BJ (cell line): ENCODE data around the gene BAX. TPM values are rescaled to one million over a fixed set of nuclear protein-coding genes. Genes with fewer than 3 reads are reported as not detected.

Source experiments
- CTCF ChIA-PET: fragments of 350-600 bp; formaldehyde crosslinking; extraction: SDS; loops from one replicate; lab custom pipeline; 2021; ENCODE audit warnings: antibody characterized with exemption, inconsistent platforms; lab: Yijun Ruan, JAX
- POLR2A ChIA-PET: fragments of 300-600 bp; sonication (Branson Sonifier 250); formaldehyde crosslinking; extraction: SDS; loops from one replicate; lab custom pipeline; 2021; ENCODE audit warnings: antibody characterized with exemption; lab: Charles Lee
- DNase-seq: peaks from one replicate; pipeline ENCODE4 v3.0.0-alpha.2; 2011; ENCODE audit warnings: low read depth
- H3K27me3 ChIP-seq: 2 replicates; pipeline ENCODE4 v1.6.0; 2011; ENCODE audit warnings: low read length; ENCODE audit not compliant: control insufficient read depth, insufficient read depth
- H3K36me3 ChIP-seq: 2 replicates; pipeline ENCODE4 v1.5.1; 2011; ENCODE audit warnings: low read length; ENCODE audit not compliant: control insufficient read depth, insufficient read depth
- H3K4me3 ChIP-seq: 2 replicates; pipeline ENCODE4 v1.5.1; 2011; ENCODE audit warnings: low read depth, mild to moderate bottlenecking, control low read depth, low read length
- polyA plus RNA-seq: library from polyadenylated mRNA; depleted of rRNA; stranded (reverse); fragments of >200 nt; gene quantifications from 2 replicates; pipeline ENCODE4 v1.2.3, GENCODE V29; 2011; rRNA removed
- small RNA-seq: library from RNA; depleted of rRNA; stranded (forward); fragments of <200 nt; gene quantifications from one replicate; pipeline ENCODE3, GENCODE V24; 2012; ENCODE audit warnings: low replicate concordance, low read depth; ENCODE audit not compliant: insufficient read length
- TF ChIP-seq, protein P1 (sequence below): IDR thresholded peaks from 2 replicates; pipeline ENCODE4 v1.5.1; 2011; ENCODE audit warnings: low read depth, mild to moderate bottlenecking, control low read depth, inconsistent platforms, low read length, moderate library complexity; ENCODE audit not compliant: insufficient read depth

Gene BAX
- polyA plus RNA-seq, 1 experiment: 159 TPM

DNA sequence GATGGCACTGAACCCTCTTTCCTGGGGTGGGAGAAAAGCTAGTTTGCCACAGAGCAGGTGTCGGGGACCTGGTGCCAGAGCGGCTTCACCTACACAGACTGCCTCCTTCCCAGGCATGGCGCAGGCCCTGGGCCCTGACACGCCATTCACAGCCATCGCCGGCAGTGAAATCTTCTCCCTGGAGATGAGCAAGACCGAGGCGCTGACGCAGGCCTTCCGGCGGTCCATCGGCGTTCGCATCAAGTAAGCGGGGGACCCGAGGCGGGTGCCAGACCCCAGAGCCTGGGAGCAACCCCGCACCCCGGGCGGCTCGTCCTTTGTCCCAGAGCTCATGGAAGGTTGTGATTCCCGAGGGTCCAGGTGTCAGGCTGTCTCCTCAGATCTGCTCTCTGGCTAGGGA, 52.2 kb downstream of the BAX start:
- Histone ChIP-seq H3K4me3 (no peak overlapping the region), H3K27me3 (no peaks in the 10 kb centered on the region), H3K36me3 (peaks cover 30% of the 10 kb centered on the region)
- ChIA-PET POLR2A (no interaction called here), CTCF (interaction anchor here (3.7 to 3.8 kb wide), 2 partner anchors 9 to 11 kb away, joined by 14 to 15 read pairs; no protein-coding TSS in a partner anchor)
- DNase-seq: no peak
- TF ChIP-seq, protein P1, sequence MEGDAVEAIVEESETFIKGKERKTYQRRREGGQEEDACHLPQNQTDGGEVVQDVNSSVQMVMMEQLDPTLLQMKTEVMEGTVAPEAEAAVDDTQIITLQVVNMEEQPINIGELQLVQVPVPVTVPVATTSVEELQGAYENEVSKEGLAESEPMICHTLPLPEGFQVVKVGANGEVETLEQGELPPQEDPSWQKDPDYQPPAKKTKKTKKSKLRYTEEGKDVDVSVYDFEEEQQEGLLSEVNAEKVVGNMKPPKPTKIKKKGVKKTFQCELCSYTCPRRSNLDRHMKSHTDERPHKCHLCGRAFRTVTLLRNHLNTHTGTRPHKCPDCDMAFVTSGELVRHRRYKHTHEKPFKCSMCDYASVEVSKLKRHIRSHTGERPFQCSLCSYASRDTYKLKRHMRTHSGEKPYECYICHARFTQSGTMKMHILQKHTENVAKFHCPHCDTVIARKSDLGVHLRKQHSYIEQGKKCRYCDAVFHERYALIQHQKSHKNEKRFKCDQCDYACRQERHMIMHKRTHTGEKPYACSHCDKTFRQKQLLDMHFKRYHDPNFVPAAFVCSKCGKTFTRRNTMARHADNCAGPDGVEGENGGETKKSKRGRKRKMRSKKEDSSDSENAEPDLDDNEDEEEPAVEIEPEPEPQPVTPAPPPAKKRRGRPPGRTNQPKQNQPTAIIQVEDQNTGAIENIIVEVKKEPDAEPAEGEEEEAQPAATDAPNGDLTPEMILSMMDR: no peak

DNA sequence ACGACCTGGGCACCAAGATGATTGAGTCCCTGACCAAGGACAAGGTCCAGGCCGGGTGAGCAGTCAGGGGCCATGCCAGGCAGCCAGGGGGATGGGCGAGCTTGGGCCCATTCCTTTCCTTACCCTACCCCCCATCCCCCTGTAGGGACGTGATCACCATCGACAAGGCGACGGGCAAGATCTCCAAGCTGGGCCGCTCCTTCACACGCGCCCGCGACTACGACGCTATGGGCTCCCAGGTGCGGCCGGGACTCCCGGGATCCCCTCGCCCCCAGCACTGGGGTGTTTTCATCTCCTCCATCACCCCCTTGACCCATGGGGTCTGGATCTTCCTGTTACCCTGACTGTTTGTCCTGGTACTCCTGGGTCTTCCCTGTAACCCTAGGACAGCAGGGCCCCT, 55.2 kb downstream of the BAX start:
- DNase-seq: no peak
- H3K27me3 ChIP-seq: no peaks in the 10 kb centered on the region
- H3K4me3 ChIP-seq: no peak overlapping the region
- peaks cover 32% of the 10 kb centered on the region for H3K36me3 ChIP-seq
- ChIA-PET POLR2A (no interaction called here), CTCF (interaction anchor here (0.9 to 3.8 kb wide), 6 partner anchors 8 to 136 kb away, joined by 3 to 31 read pairs (median 12); partner anchors contain the start of genes GYS1 and RUVBL2)
- TF ChIP-seq, protein P1: no peak

DNA sequence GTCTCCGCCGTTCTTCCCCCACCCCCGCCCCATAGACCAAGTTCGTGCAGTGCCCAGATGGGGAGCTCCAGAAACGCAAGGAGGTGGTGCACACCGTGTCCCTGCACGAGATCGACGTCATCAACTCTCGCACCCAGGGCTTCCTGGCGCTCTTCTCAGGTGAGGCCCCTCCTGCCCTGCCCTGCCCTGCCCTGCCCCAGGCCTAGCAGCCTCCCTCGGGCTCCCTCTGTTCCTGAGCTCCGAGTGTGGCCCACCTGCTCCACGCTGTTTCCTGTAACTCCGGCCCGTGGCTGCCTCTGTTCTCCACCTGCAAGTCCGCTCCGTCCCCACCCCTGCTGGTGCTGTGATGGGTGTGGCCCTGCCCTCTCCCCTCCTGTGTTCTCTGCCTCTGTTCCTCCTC, 55.8 kb downstream of the BAX start:
- peaks cover 28% of the 10 kb centered on the region for H3K36me3 ChIP-seq
- CTCF ChIA-PET: interaction anchor here (1.5 to 3.6 kb wide), 2 partner anchors 10 to 13 kb away, joined by 7 to 31 read pairs; no protein-coding TSS in a partner anchor
- TF ChIP-seq, protein P1: no peak
- POLR2A ChIA-PET: no interaction called here
- H3K4me3 ChIP-seq: no peak overlapping the region
- no peaks in the 10 kb centered on the region for H3K27me3 ChIP-seq
- DNase-seq: no peak

GRCh38 chr19:49011194-49011593, 56.5 kb downstream of the BAX start:
- Histone ChIP-seq H3K4me3 (no peak overlapping the region), H3K36me3 (peaks cover 26% of the 10 kb centered on the region), H3K27me3 (no peaks in the 10 kb centered on the region)
- DNase-seq: no peak
- CTCF ChIA-PET: interaction anchor here (1.5 to 3.6 kb wide), 3 partner anchors 11 to 13 kb away, joined by 7 to 31 read pairs (median 24); no protein-coding TSS in a partner anchor
- POLR2A ChIA-PET: no interaction called here
- TF ChIP-seq, protein P1: no peak

Small RNAs within 50 kb of the gene (small RNA-seq; reads per million reads assigned to genes)
- gene AC026803.1: not detected
- not detected for gene MIR6798

Other genes with a start within 250 kb of the BAX start
- 0.86 and 1.5 TPM in 2 replicates for gene MAMSTR, start 235.2 kb upstream of the BAX start, polyA plus RNA-seq
- 0.76 and 1.1 TPM in 2 replicates for gene RASIP1, start 214.3 kb upstream of the BAX start, polyA plus RNA-seq
- not detected in 2 replicates for gene IZUMO1, start 208.0 kb upstream of the BAX start, polyA plus RNA-seq
- gene FUT1, start 202.2 kb upstream of the BAX start, polyA plus RNA-seq: 0.32 and 0.37 TPM in 2 replicates
- gene FGF21, start 199.4 kb upstream of the BAX start, polyA plus RNA-seq: not detected in 2 replicates
- gene BCAT2, start 143.8 kb upstream of the BAX start, polyA plus RNA-seq: 32.1 and 52.2 TPM in 2 replicates
- 7.4 and 7.6 TPM in 2 replicates for gene HSD17B14, start 118.4 kb upstream of the BAX start, polyA plus RNA-seq
- 3.3 and 5.4 TPM in 2 replicates for gene PLEKHA4, start 86.3 kb upstream of the BAX start, polyA plus RNA-seq
- gene PPP1R15A, start 82.5 kb upstream of the BAX start, polyA plus RNA-seq: 24.7 and 43.0 TPM in 2 replicates
- 0.07 and 0.10 TPM in 2 replicates for gene TULP2, start 56.1 kb upstream of the BAX start, polyA plus RNA-seq
- 145 and 305 TPM in 2 replicates for gene NUCB1, start 54.6 kb upstream of the BAX start, polyA plus RNA-seq
- gene DHDH, start 21.2 kb upstream of the BAX start, polyA plus RNA-seq: not detected in 2 replicates
- 2,664 and 3,340 TPM in 2 replicates for gene FTL, start 10.4 kb downstream of the BAX start, polyA plus RNA-seq
- gene GYS1, start 38.4 kb downstream of the BAX start, polyA plus RNA-seq: 36.0 and 49.7 TPM in 2 replicates
- gene RUVBL2, start 39.0 kb downstream of the BAX start, polyA plus RNA-seq: 138 and 221 TPM in 2 replicates
- not detected in 2 replicates for gene LHB, start 62.2 kb downstream of the BAX start, polyA plus RNA-seq
- not detected in 2 replicates for gene CGB3, start 69.5 kb downstream of the BAX start, polyA plus RNA-seq
- not detected in 2 replicates for gene CGB2, start 77.0 kb downstream of the BAX start, polyA plus RNA-seq
- not detected in 2 replicates for gene CGB1, start 82.0 kb downstream of the BAX start, polyA plus RNA-seq
- not detected in 2 replicates for gene CGB5, start 89.0 kb downstream of the BAX start, polyA plus RNA-seq
- gene CGB8, start 94.2 kb downstream of the BAX start, polyA plus RNA-seq: 0.22 TPM in 1 of 2 replicates, not detected in the other
- 0.27 and 0.28 TPM in 2 replicates for gene CGB7, start 102.9 kb downstream of the BAX start, polyA plus RNA-seq
- gene NTF4, start 109.9 kb downstream of the BAX start, polyA plus RNA-seq: 0.10 TPM in 1 of 2 replicates, not detected in the other
- not detected in 2 replicates for gene KCNA7, start 117.8 kb downstream of the BAX start, polyA plus RNA-seq
- 125 and 268 TPM in 2 replicates for gene SNRNP70, start 130.6 kb downstream of the BAX start, polyA plus RNA-seq
- gene LIN7B, start 159.5 kb downstream of the BAX start, polyA plus RNA-seq: 6.7 and 9.4 TPM in 2 replicates
- gene C19orf73, start 164.3 kb downstream of the BAX start, polyA plus RNA-seq: 0.67 and 0.94 TPM in 2 replicates
- gene PPFIA3, start 164.7 kb downstream of the BAX start, polyA plus RNA-seq: 0.75 and 1.4 TPM in 2 replicates
- gene HRC, start 200.5 kb downstream of the BAX start, polyA plus RNA-seq: 0.07 and 0.25 TPM in 2 replicates
- gene TRPM4, start 202.9 kb downstream of the BAX start, polyA plus RNA-seq: 12.8 and 17.6 TPM in 2 replicates